A673 (cell line): ENCODE results near the gene SMDT1. TPM values are rescaled to one million over a fixed set of nuclear protein-coding genes. Genes with fewer than 3 reads are reported as not detected.

Experiments used
- BruUV-seq: library from RNA; stranded (reverse); fragments of 400-500 nt; replicated peaks from 2 replicates; lab custom pipeline; 2021; lab: Mats Ljungman, UMichigan
- CTCF ChIA-PET: fragments of 300-600 bp; sonication (Branson Sonifier 250); formaldehyde crosslinking; loops from one replicate; lab custom pipeline; 2022; ENCODE audit warnings: antibody characterized with exemption; lab: Charles Lee
- POLR2A ChIA-PET: fragments of 300-600 bp; sonication (Branson Sonifier 250); formaldehyde crosslinking; loops from one replicate; lab custom pipeline; 2022; ENCODE audit warnings: antibody characterized with exemption; ENCODE audit not compliant: low non-redundant PET; lab: Charles Lee
- DNase-seq: peaks from one replicate; pipeline ENCODE4 v3.0.0-alpha.2; 2015; ENCODE audit warnings: low spot score
- H3K27ac ChIP-seq: fragments of 200-600 bp; sonication (generic); 2 replicates; pipeline ENCODE4 v1.5.1; 2016; ENCODE audit warnings: mixed run types, low read depth, mild to moderate bottlenecking, mixed read lengths, antibody characterized with exemption, low read length; ENCODE audit not compliant: poor library complexity, severe bottlenecking
- H3K27me3 ChIP-seq: fragments of 200-600 bp; sonication (generic); replicated peaks from 2 replicates; pipeline ENCODE4 v1.6.1; 2017; ENCODE audit warnings: mixed run types, low read depth, mild to moderate bottlenecking, mixed read lengths, antibody characterized with exemption, low read length; ENCODE audit not compliant: insufficient read depth, poor library complexity
- H3K36me3 ChIP-seq: fragments of 200-600 bp; sonication (generic); 2 replicates; pipeline ENCODE4 v1.6.1; 2016; ENCODE audit warnings: mixed run types, mild to moderate bottlenecking, mixed read lengths, antibody characterized with exemption, low read length; ENCODE audit not compliant: insufficient read depth, poor library complexity, severe bottlenecking
- H3K4me1 ChIP-seq: fragments of 200-600 bp; sonication (generic); 2 replicates; pipeline ENCODE4 v1.6.1; 2017; ENCODE audit warnings: mixed run types, mild to moderate bottlenecking, mixed read lengths, antibody characterized with exemption, low read length; ENCODE audit not compliant: insufficient read depth, poor library complexity, severe bottlenecking
- H3K4me3 ChIP-seq: fragments of 200-600 bp; sonication (generic); 2 replicates; pipeline ENCODE4 v1.5.1; 2016; ENCODE audit warnings: low read depth, mixed run types, mild to moderate bottlenecking, mixed read lengths, low read length; ENCODE audit not compliant: poor library complexity, severe bottlenecking
- H3K9me3 ChIP-seq: fragments of 200-600 bp; sonication (generic); 2 replicates; pipeline ENCODE4 v1.6.1; 2016; ENCODE audit warnings: mixed run types, low read depth, mild to moderate bottlenecking, mixed read lengths, antibody characterized with exemption, low read length; ENCODE audit not compliant: poor library complexity, severe bottlenecking
- CTCF ChIP-seq: fragments of 300-800, 200-600 bp; sonication (generic); conservative IDR thresholded peaks from 2 replicates; pipeline ENCODE4 v1.5.1; 2017; ENCODE audit warnings: low read depth, mild to moderate bottlenecking, antibody characterized with exemption, low read length, moderate library complexity, mixed read lengths
- EZH2 ChIP-seq: fragments of 200-600 bp; sonication (generic); IDR thresholded peaks from 2 replicates; pipeline ENCODE4 v1.6.1; 2017; ENCODE audit warnings: borderline replicate concordance, low read depth, mild to moderate bottlenecking, mixed read lengths, antibody characterized with exemption, low read length; ENCODE audit not compliant: poor library complexity, severe bottlenecking
- intact Hi-C: fragments of 100-400 bp; cut with micrococcal nuclease; formaldehyde crosslinking; loops from one replicate; pipeline ENCODE4 v1.10.0; 2022; ENCODE audit not compliant: unreplicated experiment
- total RNA-seq: library from RNA; stranded (reverse); gene quantifications from 2 replicates; pipeline ENCODE4 v1.2.3, GENCODE V29; 2021

The SMDT1 gene
- total RNA-seq, 1 experiment from 2014 or later, result 61.8 TPM

GRCh38 chr22:42064629-42065028, 14.9 kb upstream of the SMDT1 start:
- TF ChIP-seq EZH2 (no peak), CTCF (no peak)
- no peak for DNase-seq
- Histone ChIP-seq H3K9me3 (no peaks in the 10 kb centered on the region), H3K4me1 (no peaks in the 10 kb centered on the region), H3K4me3 (no peak overlapping the region), H3K36me3 (peaks cover 22% of the 10 kb centered on the region), H3K27me3 (no peaks in the 10 kb centered on the region), H3K27ac (no peak overlapping the region)
- CTCF ChIA-PET, result no interaction called here
- POLR2A ChIA-PET, result no interaction called here
- intact Hi-C loops, result no loop called here
- no TSS peak for BruUV-seq

- TF ChIP-seq CTCF (no peak), EZH2 (no peak)
- Histone ChIP-seq H3K9me3 (no peaks in the 10 kb centered on the region), H3K27ac (no peak overlapping the region), H3K27me3 (no peaks in the 10 kb centered on the region), H3K4me3 (no peak overlapping the region), H3K4me1 (no peaks in the 10 kb centered on the region), H3K36me3 (peaks cover 17% of the 10 kb centered on the region)
- no TSS peak for BruUV-seq
- POLR2A ChIA-PET, result no interaction called here
- CTCF ChIA-PET, result no interaction called here
- intact Hi-C loops, result no loop called here
- DNase-seq, result no peak
Observed at GRCh38 chr22:42065438-42066125, 13.9 kb upstream of the SMDT1 start.

- H3K4me1 ChIP-seq, result peaks cover 2% of the 10 kb centered on the region
- intact Hi-C loops, result no loop called here
- no peaks in the 10 kb centered on the region for H3K27me3 ChIP-seq
- BruUV-seq, result no TSS peak
- ChIA-PET CTCF (no interaction called here), POLR2A (no interaction called here)
- no peak overlapping the region for H3K4me3 ChIP-seq
- TF ChIP-seq CTCF (no peak), EZH2 (no peak)
- no peaks in the 10 kb centered on the region for H3K9me3 ChIP-seq
- H3K36me3 ChIP-seq, result peaks cover 11% of the 10 kb centered on the region
- DNase-seq, result no peak
- H3K27ac ChIP-seq, result no peak overlapping the region
Observed at GRCh38 chr22:42066126-42066761, 13.3 kb upstream of the SMDT1 start.
